ENCODE results near the gene PTBP1. TPM values are rescaled to one million over a fixed set of nuclear protein-coding genes. Genes with fewer than 3 reads are reported as not detected.

PTBP1 gene
- total RNA-seq, 2 experiments from 2014 or later: 315 to 479 TPM

DNA sequence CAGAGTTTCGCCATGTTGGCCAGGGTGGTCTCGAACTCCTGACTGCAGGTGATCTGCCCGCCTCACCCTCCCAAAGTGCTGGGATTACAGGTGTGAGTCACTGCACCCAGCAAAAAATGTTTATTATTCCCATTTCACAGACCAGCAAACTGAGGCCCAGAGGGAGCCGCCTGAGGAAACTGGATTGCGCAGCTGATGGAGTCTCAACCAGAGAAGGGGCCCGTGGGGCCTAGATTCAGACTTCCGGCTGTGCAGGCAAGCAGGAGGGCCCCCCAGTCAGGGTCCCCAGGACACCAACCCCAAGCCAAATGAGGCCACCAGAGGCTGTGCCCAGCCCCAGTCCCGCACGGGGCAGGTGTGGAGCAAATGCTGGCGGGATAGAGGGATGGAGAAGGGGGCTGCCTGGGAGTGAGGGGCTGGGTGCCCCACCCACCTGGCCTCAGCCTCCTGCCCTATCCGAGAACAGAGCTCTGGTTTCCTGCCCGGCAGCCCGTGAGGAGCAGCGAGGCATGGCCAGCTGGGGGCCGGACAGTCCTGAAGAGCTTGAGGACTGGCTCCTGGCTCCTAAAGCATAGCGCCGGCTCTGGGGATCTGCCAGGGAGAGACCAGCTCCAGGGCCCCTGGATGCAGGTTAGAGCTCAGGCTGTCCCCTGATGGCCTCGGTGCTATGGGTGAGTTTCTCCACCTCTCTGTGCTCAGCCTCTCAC is 24.4 kb upstream of the PTBP1 start:
- H2AFZ ChIP-seq (ENCODE audit: low read length): no peak overlapping the region
- no peak for DNase-seq (ENCODE audit: low spot score)
- H3K4me1 ChIP-seq (ENCODE audit: insufficient read depth, low read length, poor library complexity, severe bottlenecking): no peaks in the 10 kb centered on the region
- ChIA-PET CTCF (ENCODE audit: unreplicated experiment) (no interaction called here), POLR2A (no interaction called here)
- no peaks in the 10 kb centered on the region for H3K9me3 ChIP-seq (ENCODE audit: low read length)
- BruUV-seq (replicated peaks): no TSS peak
- no peaks in the 10 kb centered on the region for H3K79me2 ChIP-seq (ENCODE audit: insufficient read depth, low read depth, low read length)
- H3K27ac ChIP-seq (ENCODE audit: low read depth, low read length, poor library complexity, severe bottlenecking): no peak overlapping the region
- H4K20me1 ChIP-seq (ENCODE audit: insufficient read depth, low read length): no peaks in the 10 kb centered on the region
- H3K4me2 ChIP-seq (ENCODE audit: low read length): no peak overlapping the region
- intact Hi-C loops (cut with micrococcal nuclease; ENCODE audit: unreplicated experiment): no loop called here
- no peak overlapping the region for H3K4me3 ChIP-seq (ENCODE audit: low read depth, low read length, poor library complexity, severe bottlenecking)
- TF ChIP-seq EZH2phosphoT487 (IDR thresholded peaks at IDR 0.05; ENCODE audit: borderline replicate concordance, low read depth, low read length): no peak
- TF ChIP-seq, protein P1, sequence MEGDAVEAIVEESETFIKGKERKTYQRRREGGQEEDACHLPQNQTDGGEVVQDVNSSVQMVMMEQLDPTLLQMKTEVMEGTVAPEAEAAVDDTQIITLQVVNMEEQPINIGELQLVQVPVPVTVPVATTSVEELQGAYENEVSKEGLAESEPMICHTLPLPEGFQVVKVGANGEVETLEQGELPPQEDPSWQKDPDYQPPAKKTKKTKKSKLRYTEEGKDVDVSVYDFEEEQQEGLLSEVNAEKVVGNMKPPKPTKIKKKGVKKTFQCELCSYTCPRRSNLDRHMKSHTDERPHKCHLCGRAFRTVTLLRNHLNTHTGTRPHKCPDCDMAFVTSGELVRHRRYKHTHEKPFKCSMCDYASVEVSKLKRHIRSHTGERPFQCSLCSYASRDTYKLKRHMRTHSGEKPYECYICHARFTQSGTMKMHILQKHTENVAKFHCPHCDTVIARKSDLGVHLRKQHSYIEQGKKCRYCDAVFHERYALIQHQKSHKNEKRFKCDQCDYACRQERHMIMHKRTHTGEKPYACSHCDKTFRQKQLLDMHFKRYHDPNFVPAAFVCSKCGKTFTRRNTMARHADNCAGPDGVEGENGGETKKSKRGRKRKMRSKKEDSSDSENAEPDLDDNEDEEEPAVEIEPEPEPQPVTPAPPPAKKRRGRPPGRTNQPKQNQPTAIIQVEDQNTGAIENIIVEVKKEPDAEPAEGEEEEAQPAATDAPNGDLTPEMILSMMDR (conservative IDR thresholded peaks at IDR 0.05; ENCODE audit: low read length): no peak
- H3K9me2 ChIP-seq (ENCODE audit: insufficient read depth, low read length): no peaks in the 10 kb centered on the region
- no peaks in the 10 kb centered on the region for H3K36me3 ChIP-seq (ENCODE audit: insufficient read depth, low read length)

DNA sequence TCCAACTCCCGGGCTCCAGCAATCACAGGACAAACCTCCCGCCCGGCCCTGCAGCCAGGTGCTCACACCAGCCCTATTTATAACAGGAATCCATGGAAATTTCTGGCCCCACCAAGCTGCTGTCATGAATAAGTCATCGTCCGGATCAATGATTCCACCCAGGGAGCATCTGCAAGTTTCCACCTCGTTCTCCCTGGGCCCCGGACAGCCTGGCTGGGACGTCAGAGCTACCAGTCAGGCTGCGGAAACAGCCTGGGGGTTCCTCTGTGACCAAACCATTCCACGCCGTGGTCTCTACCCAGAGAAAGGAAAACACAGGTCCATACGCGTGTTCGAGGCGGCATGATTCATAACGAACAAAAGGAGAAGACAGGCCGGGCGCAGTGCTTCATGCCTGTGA is 20.7 kb upstream of the PTBP1 start:
- intact Hi-C loops (cut with micrococcal nuclease; ENCODE audit: unreplicated experiment): no loop called here
- Histone ChIP-seq H3K27ac (ENCODE audit: low read depth, low read length, poor library complexity, severe bottlenecking) (no peak overlapping the region), H3K4me1 (ENCODE audit: insufficient read depth, low read length, poor library complexity, severe bottlenecking) (no peaks in the 10 kb centered on the region), H3K79me2 (ENCODE audit: insufficient read depth, low read depth, low read length) (no peaks in the 10 kb centered on the region), H3K36me3 (ENCODE audit: insufficient read depth, low read length) (no peaks in the 10 kb centered on the region), H3K9me3 (ENCODE audit: low read length) (no peaks in the 10 kb centered on the region), H3K4me3 (ENCODE audit: low read depth, low read length, poor library complexity, severe bottlenecking) (no peak overlapping the region), H3K4me2 (ENCODE audit: low read length) (no peak overlapping the region), H4K20me1 (ENCODE audit: insufficient read depth, low read length) (no peaks in the 10 kb centered on the region), H3K9me2 (ENCODE audit: insufficient read depth, low read length) (no peaks in the 10 kb centered on the region), H2AFZ (ENCODE audit: low read length) (no peak overlapping the region)
- POLR2A ChIA-PET: no interaction called here
- TF ChIP-seq, protein P1 (conservative IDR thresholded peaks at IDR 0.05; ENCODE audit: low read length): no peak
- no peak for TF ChIP-seq EZH2phosphoT487 (IDR thresholded peaks at IDR 0.05; ENCODE audit: borderline replicate concordance, low read depth, low read length)
- CTCF ChIA-PET (ENCODE audit: unreplicated experiment): no interaction called here
- no TSS peak for BruUV-seq (replicated peaks)
- DNase-seq (ENCODE audit: low spot score): no peak

DNA sequence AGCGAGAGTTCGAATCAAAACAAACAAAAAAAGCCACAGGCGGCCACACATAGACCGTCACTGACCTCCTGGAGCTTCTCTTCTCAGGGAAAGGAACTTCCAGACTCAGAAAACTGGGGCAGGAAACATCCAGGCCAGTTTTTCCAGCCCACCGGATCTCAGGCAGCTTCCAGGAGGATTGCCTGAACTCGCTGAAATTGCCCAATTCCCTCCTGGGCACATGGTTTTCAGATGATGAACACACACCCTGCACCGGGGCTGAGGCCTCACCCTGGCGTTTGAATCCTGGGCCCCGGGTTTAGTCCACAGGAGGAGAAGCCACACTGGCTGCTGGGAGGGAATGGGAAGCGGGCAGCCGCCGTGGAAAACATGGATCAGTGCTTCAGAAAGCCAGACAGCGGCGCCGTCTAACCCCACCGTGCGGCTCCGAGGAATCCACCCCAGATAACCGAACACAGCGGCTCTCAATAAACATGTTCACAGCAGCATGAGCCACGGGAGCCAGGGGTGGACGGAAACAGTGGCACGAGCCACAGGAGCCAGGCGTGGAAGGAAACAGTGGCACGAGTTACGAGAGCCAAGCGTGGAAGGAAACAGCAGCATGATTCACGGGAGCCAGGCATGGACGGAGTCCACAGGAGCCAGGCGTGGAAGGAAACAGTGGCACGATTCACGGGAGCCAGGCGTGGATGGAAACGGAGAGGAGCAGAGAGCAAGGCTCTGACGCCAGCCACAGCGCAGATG is 18.2 kb upstream of the PTBP1 start:
- no peak overlapping the region for H3K27ac ChIP-seq (ENCODE audit: low read depth, low read length, poor library complexity, severe bottlenecking)
- H3K9me3 ChIP-seq (ENCODE audit: low read length): no peaks in the 10 kb centered on the region

More for the DNA sequence above, 18.2 kb upstream of the PTBP1 start:
- Histone ChIP-seq H3K36me3 (ENCODE audit: insufficient read depth, low read length) (no peaks in the 10 kb centered on the region), H3K4me1 (ENCODE audit: insufficient read depth, low read length, poor library complexity, severe bottlenecking) (no peaks in the 10 kb centered on the region), H3K79me2 (ENCODE audit: insufficient read depth, low read depth, low read length) (no peaks in the 10 kb centered on the region), H4K20me1 (ENCODE audit: insufficient read depth, low read length) (no peaks in the 10 kb centered on the region), H3K4me3 (ENCODE audit: low read depth, low read length, poor library complexity, severe bottlenecking) (no peak overlapping the region), H3K4me2 (ENCODE audit: low read length) (no peak overlapping the region), H3K9me2 (ENCODE audit: insufficient read depth, low read length) (no peaks in the 10 kb centered on the region), H2AFZ (ENCODE audit: low read length) (no peak overlapping the region)
- ChIA-PET POLR2A (no interaction called here), CTCF (ENCODE audit: unreplicated experiment) (no interaction called here)
- TF ChIP-seq EZH2phosphoT487 (IDR thresholded peaks at IDR 0.05; ENCODE audit: borderline replicate concordance, low read depth, low read length): no peak
- TF ChIP-seq, protein P1 (conservative IDR thresholded peaks at IDR 0.05; ENCODE audit: low read length): no peak
- BruUV-seq (replicated peaks): no TSS peak
- intact Hi-C loops (cut with micrococcal nuclease; ENCODE audit: unreplicated experiment): no loop called here
- DNase-seq (ENCODE audit: low spot score): no peak

Data from OCI-LY7 (cell line).